GM19099 (cell line): ENCODE results near the gene DET1.

Source experiments
- POLR2A ChIP-seq: IDR thresholded peaks from 3 replicates; pipeline ENCODE4 v1.6.1; 2011; ENCODE audit warnings: low read depth; ENCODE audit not compliant: insufficient read length; ENCODE audit errors: extremely low read depth

DET1 gene

GRCh38 chr15:88476635-88477060 lies 69.8 kb downstream of the DET1 start:
- no peak for TF ChIP-seq POLR2A

DNA sequence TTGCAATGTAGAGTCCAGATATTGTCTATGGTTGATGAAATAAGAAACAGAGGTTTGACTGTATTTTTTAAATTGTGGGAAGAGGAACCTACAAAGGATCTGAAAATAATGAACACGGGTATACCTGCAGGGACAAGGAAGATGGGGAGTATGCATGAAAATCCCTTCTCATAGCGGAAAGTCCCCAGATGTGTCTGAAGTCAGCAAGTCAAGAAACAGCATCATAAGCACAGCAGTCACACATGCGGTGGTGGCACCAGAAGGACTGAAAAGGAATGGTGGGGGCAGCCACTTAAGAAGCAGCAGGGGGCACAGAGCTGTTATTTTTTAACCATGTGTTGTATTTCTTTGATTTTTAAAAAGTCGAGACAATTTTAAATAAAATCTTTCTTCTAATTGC lies 74.3 kb downstream of the DET1 start:
- no peak for TF ChIP-seq POLR2A

- TF ChIP-seq POLR2A, result no peak
Observed at GRCh38 chr15:88470625-88471372, 75.7 kb downstream of the DET1 start.

DNA sequence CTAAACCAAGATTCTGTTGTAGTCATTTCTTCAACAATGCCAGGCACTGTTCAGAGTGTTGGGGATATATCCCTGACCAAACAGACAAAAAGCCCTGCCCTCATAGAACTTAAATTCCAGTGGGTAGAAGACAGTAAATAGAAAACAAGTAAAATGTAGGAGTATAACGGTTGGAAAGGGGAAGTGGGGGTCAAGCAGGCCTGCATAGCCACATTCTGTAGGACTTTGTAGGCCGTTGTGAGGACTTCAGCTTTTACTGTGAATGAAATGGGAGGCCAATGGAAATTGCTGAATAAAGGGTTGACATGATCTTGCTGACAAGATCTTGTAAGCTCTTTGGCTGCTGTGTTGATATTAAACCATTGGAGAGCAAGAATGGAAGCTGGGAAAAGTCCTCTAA lies 77.2 kb downstream of the DET1 start:
- TF ChIP-seq POLR2A, result no peak

DNA sequence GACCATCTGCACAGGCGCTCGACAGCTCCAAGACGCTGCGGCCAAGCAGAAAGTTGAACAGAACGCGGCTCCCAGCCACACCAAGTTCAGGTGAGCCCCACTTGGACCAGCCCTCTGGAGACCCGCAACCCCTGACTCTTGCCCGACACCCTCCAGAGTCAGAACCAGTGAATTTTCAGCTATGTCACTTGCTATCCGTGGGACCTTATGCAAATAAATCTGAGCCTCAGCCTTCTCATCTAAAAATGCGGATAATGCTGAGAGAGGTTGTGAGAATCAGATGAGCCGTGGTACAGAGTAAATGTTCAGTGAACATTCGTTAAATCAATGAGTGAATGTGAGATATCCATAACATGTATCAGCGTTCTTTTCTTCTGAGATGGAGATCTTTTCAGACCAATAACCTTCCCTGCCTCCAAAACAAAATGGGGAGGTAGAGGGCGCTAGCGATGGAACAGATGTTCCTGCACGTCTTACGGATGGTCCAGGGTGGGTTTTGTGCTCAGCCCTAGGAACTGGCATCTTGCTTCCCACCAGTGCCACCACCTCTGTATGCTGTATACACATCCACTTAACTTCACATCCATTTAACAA lies 78.4 kb downstream of the DET1 start:
- TF ChIP-seq POLR2A, result no peak

GRCh38 chr15:88467073-88467934 lies 79.2 kb downstream of the DET1 start, which contains the start of the genes MRPL46 and MRPS11:
Gene MRPL46 (minus strand): TSS chr15:88467388. CDS start chr15:88467377, 11 bp downstream.
Gene MRPS11 (plus strand): TSS chr15:88467708. CDS start chr15:88467718, 10 bp downstream.
- peak; percentile 81 for TF ChIP-seq POLR2A

DNA sequence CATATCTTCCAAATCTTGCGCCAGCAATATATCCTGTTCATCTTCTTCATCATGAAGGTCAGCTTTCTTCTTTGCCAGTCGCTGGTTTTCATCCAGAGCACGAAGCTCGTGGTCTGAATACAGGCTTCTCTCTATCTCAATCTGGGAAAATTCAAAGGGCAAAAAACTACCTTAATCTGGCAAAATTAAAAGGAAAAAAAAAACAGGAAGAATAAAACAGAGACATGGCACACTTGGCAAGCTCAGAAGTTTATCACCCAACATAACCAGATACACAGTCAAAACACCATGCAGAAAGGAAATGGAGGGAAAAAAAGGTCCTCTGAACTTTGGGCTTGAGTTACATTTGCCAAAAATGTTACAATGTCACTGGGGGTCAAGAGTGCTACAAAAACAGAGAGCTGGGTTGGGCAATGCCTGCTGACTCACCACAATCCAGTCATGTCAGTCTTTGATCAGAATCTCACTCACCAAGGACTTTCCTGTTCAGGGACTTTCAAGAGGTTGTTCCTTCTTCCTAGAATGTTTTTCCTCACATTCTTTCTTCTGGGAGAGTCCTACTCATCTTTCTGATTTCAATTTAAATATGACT lies 80.8 kb downstream of the DET1 start:
- TF ChIP-seq POLR2A, result no peak

- no peak for TF ChIP-seq POLR2A
Observed at GRCh38 chr15:88463870-88464532, 82.5 kb downstream of the DET1 start.
